Immature natural killer cell (primary cell): ENCODE measurements around the gene WBP2. TPM values are rescaled to one million over a fixed set of nuclear protein-coding genes. Genes with fewer than 3 reads are reported as not detected.

Experiments used
- DNase-seq, 3 donors: peaks; one replicate each; pipeline ENCODE4 v3.0.0; 2022; ENCODE audit warnings: mixed read lengths in 1 of 3
- H3K27ac Mint-ChIP-seq, 6 donors: one replicate each; pipeline ENCODE4 v1.8.0; 2020; ENCODE audit warnings: mixed read lengths in 6 of 6, mild to moderate bottlenecking in 5 of 6, inconsistent platforms in 4 of 6, moderate library complexity in 3 of 6
- H3K27me3 Mint-ChIP-seq, 3 donors: one replicate each; pipeline ENCODE4 v1.8.0; 2020 to 2021; ENCODE audit warnings: low read depth in 3 of 3, mild to moderate bottlenecking in 3 of 3, mixed read lengths in 3 of 3, moderate library complexity in 3 of 3, inconsistent platforms in 1 of 3
- H3K36me3 Mint-ChIP-seq, 3 donors: one replicate each; pipeline ENCODE4 v1.8.0; 2020; ENCODE audit warnings: mixed read lengths in 3 of 3, inconsistent platforms in 2 of 3, mild to moderate bottlenecking in 2 of 3
- H3K4me1 Mint-ChIP-seq, 2 donors: one replicate each; pipeline ENCODE4 v1.8.0; 2020; ENCODE audit warnings: inconsistent platforms in 2 of 2, mild to moderate bottlenecking in 2 of 2, mixed read lengths in 2 of 2, moderate library complexity in 1 of 2
- H3K4me3 Mint-ChIP-seq, 5 donors: one replicate each; pipeline ENCODE4 v1.8.0; 2020; ENCODE audit warnings: mild to moderate bottlenecking in 5 of 5, mixed read lengths in 5 of 5, inconsistent platforms in 3 of 5, moderate library complexity in 3 of 5
- H3K9me3 Mint-ChIP-seq, 6 donors: one replicate each; pipeline ENCODE4 v1.8.0; 2020; ENCODE audit warnings: mild to moderate bottlenecking in 6 of 6, mixed read lengths in 6 of 6, inconsistent platforms in 4 of 6, moderate library complexity in 3 of 6
- polyA plus RNA-seq, 3 donors: library from polyadenylated mRNA; unstranded; fragments of 300-500 nt; fragmentation: Illumina TruSeq; gene quantifications; one replicate each; pipeline ENCODE4 v1.2.3, GENCODE V29; 2021

WBP2 gene
- polyA plus RNA-seq, 3 donors from 2014 or later: 51.2 to 85.8 (median 69.1) TPM

DNA sequence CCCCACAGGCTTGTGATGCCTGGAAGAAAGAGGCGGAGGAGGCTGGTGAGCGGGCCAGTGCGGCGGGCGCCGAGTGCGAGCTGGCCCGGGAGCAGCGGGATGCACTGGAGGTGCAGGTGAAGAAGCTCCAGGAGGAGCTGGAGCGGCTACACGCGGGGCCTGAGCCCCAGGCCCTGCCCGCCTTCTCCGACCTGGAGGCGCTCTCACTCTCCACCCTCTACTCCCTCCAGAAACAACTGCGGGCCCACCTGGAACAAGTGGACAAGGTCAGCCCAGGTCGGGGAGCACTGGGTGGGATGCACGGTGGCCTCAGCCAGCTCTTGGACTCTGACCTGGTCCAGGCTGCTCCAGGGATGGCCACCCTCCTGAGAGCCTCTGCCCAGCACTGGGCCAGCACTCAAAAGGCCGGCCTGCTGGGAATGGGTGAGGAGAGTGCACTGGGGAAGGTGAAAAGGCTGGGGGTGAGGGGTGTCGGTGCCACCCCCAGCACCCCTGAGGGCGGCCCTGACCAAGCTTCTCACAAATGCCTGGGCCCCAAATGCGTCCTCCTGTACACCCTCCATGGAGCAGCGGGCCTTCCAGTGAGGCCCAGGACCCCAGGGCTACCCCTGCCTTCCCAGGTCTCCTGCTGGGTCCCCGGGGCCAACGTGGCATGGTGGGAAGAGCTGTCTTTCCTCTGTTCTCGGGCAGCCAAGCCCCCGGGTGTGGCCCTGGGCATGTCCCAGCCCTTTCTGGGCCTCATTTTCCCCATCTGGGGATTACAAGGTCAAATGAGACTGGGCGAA lies 31.7 kb downstream of the WBP2 start:
- no peak overlapping the region for H3K4me3 Mint-ChIP-seq
- peaks cover 6 to 15% (median 10%) of the 10 kb centered on the region in 3 donors for H3K36me3 Mint-ChIP-seq
- H3K27ac Mint-ChIP-seq: no peak overlapping the region
- H3K4me1 Mint-ChIP-seq: peaks cover 17 to 19% of the 10 kb centered on the region in 2 donors
- no peaks in the 10 kb centered on the region for H3K9me3 Mint-ChIP-seq
- DNase-seq: no peak
- H3K27me3 Mint-ChIP-seq: peaks cover 3 to 17% (median 4%) of the 10 kb centered on the region in 3 donors

DNA sequence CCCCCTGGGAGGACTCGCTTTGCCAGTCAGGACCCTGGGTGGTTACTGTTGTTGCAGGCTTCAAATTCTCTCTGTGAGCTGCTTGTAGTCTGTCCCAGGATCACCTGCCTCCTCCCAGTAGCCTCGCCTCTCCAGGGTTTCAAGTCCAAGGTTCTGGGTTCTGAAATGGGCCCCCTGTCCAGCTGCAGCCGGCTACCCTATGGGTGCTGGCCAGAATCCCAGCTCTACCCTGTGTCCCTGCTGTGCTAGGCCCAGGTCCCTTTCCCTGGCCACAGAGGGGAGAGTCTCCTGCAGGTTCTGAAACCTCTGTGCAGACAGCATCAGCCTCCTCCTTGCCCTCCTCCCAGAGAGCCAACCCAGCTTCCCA lies 32.4 kb downstream of the WBP2 start:
- Mint-ChIP-seq H3K9me3 (no peaks in the 10 kb centered on the region), H3K27me3 (peaks cover 3 to 12% (median 4%) of the 10 kb centered on the region in 3 donors), H3K36me3 (peaks cover 6 to 15% (median 10%) of the 10 kb centered on the region in 3 donors), H3K4me3 (no peak overlapping the region), H3K27ac (no peak overlapping the region), H3K4me1 (peaks cover 11 to 13% of the 10 kb centered on the region in 2 donors)
- DNase-seq: no peak

DNA sequence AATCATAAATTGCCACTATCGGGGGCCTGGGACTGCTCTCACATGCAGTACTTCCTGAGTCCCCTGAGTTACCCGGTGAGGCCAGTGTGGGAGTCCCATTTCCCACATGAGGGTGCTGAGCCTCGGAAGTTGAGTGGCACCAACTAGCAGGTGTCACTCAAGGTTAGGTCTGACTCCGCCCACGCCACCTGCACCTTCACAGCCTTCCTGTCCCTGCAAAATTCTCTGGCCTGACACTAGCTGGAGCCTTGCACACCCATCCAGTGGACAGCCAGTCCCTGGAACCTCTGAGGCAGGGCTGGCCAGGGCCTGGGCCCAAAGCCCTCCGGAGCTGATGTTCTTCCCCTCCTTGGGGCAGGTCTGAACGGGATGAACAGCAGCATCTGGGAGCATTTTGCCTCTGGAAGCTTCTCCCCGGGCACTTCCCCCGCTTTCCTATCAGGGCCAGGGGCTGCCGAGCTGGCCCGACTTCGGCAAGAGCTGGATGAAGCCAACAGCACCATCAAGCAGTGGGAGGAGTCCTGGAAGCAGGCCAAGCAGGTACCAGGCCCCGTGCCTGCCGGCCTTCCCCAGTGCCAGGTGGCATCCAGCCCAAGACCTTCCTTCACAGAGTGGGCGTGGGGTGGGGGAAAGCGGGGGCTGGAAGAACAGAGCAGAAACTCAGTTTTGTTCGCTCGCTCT lies 32.9 kb downstream of the WBP2 start:
- H3K4me3 Mint-ChIP-seq: no peak overlapping the region

DNA sequence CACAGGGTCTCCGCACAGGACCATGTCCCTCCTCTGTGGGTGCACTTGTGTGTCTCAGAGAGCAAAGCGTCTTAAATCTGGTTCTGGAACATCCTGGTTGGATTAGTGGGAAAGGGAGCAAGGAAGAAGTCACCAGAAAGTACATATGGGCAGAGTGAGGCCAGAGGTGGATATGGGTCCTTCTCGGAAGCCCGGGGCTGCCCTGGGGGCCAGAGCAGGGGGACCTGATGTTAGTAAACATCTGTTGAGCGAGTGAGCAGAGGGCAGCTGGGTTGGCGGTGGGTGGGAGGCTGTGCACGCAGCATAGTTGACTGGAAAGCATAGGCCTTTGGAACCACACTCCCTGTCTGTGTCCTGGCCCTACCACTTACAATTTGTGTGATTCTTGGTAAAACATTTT lies 33.6 kb downstream of the WBP2 start:
- peaks cover 6 to 15% (median 10%) of the 10 kb centered on the region in 3 donors for H3K36me3 Mint-ChIP-seq
- H3K4me3 Mint-ChIP-seq: no peak overlapping the region
- H3K4me1 Mint-ChIP-seq: peaks cover 3 to 6% of the 10 kb centered on the region in 2 donors
- H3K27me3 Mint-ChIP-seq: peaks cover 3 to 7% (median 4%) of the 10 kb centered on the region in 3 donors
- no peak for DNase-seq
- no peaks in the 10 kb centered on the region for H3K9me3 Mint-ChIP-seq
- peak overlapping the region in 4 of 6 donors; percentile 30 to 80 (median 74) for H3K27ac Mint-ChIP-seq

More for the DNA sequence above, 32.9 kb downstream of the WBP2 start:
- peaks cover 6 to 15% (median 10%) of the 10 kb centered on the region in 3 donors for H3K36me3 Mint-ChIP-seq
- peaks cover 3 to 9% (median 4%) of the 10 kb centered on the region in 3 donors for H3K27me3 Mint-ChIP-seq
- peak overlapping the region in 3 of 6 donors; percentile 68 to 87 (median 80) for H3K27ac Mint-ChIP-seq
- peaks cover 8 to 13% of the 10 kb centered on the region in 2 donors for H3K4me1 Mint-ChIP-seq
- no peak for DNase-seq
- no peaks in the 10 kb centered on the region for H3K9me3 Mint-ChIP-seq

DNA sequence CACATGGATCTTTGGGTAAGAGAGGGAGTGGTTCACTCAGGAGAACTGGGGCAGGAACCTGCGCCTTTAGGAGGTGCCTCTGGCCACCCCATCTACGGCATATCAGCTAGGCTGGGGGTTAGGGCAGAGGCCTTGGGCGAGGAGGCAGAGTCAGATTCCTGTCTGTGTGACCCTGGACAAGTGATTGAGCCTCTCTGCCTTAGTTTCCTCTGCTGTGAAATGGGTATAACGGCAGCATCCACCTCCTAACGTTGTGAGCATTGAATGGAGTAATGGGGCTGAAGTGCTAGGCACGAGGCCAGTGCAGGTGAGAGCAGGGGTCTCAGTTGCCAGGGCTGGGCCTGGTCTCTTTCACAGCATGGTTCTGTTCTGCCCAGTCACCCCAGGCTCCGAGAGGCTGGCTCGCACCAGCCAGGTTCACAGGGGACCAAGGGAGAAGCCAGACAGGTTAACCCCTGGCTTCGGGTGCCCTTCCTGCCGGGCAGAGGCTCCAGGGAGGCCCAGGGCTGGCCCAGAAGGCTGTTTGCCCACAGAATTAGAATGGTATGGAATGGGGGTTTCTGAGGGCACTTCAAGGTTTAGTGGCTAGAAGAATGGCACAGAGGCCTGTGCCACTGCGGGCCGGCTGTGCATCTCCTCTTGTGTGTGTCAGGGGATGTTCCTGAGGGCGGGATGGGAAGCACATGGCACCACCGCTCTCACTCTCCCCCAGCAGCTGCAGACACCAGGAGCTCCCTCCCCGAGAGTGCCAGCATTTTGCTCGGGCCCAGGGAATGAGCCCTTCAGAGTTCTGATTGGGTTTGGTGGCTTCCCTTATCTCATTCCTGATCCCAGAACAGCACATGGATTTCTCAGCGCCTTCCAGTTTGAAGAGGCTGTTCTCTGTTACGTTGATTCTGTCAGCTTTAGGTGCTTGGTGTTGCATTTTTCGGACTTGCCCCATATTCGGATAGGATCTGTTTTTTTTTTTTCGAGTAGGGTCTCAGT lies 34.7 kb downstream of the WBP2 start:
- DNase-seq: no peak
- H3K36me3 Mint-ChIP-seq: peaks cover 6 to 18% (median 10%) of the 10 kb centered on the region in 3 donors
- H3K27ac Mint-ChIP-seq: peak overlapping the region in 3 of 6 donors; percentile 67 to 77 (median 72)
- H3K4me3 Mint-ChIP-seq: no peak overlapping the region
- no peaks in the 10 kb centered on the region for H3K9me3 Mint-ChIP-seq
- H3K27me3 Mint-ChIP-seq: peaks cover 3 to 6% (median 4%) of the 10 kb centered on the region in 3 donors
- peaks cover 0 to 6% of the 10 kb centered on the region in 2 donors for H3K4me1 Mint-ChIP-seq

DNA sequence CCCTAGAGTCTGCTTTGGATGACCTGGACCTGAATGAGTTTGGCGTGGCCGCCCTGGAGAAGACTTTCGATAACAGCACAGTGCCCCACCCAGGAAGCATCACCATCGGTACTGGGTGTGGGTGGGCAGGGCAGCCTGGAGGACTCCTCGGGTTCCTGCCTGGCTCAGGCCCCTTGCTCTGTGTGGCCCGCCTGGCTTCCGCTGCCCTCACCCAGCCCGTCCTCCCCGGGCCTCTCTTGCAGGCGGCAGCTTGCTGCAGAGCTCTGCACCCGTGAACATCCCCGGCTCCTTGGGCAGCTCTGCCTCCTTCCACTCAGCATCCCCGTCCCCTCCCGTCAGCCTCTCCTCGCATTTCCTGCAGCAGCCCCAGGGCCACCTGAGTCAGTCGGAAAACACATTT lies 35.5 kb downstream of the WBP2 start:
- no peak for DNase-seq
- Mint-ChIP-seq H3K36me3 (peaks cover 6 to 18% (median 10%) of the 10 kb centered on the region in 3 donors), H3K9me3 (no peaks in the 10 kb centered on the region), H3K4me1 (peaks cover 0 to 6% of the 10 kb centered on the region in 2 donors), H3K27me3 (peaks cover 3 to 4% (median 4%) of the 10 kb centered on the region in 3 donors), H3K4me3 (no peak overlapping the region), H3K27ac (peak overlapping the region in 1 of 6 donors; percentile 65)

DNA sequence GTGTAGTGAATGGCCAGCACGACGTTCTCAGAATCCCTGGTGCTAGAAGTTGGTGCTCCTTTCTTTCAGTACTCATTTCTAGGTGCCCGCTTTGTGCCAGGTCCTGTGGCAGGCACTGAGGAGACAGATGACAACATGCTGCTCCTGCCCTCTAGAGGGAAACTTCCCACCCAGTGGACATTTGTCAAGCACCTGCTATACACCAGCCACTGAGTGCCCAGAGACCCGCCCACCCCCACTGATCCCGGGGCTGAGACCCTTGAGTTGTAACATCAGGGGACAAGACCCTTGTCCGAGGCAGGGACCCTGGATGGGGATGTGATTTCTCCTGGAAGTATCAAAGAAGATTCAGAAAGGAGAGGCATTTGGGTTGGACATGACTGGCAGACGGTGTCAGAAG lies 36.0 kb downstream of the WBP2 start:
- DNase-seq: no peak
- H3K36me3 Mint-ChIP-seq: peaks cover 6 to 18% (median 10%) of the 10 kb centered on the region in 3 donors
- no peak overlapping the region for H3K4me3 Mint-ChIP-seq
- H3K27me3 Mint-ChIP-seq: peaks cover 3 to 4% (median 4%) of the 10 kb centered on the region in 3 donors
- peak overlapping the region in 2 of 6 donors; percentile 52 to 65 for H3K27ac Mint-ChIP-seq
- H3K4me1 Mint-ChIP-seq: peaks cover 0 to 6% of the 10 kb centered on the region in 2 donors
- no peaks in the 10 kb centered on the region for H3K9me3 Mint-ChIP-seq

DNA sequence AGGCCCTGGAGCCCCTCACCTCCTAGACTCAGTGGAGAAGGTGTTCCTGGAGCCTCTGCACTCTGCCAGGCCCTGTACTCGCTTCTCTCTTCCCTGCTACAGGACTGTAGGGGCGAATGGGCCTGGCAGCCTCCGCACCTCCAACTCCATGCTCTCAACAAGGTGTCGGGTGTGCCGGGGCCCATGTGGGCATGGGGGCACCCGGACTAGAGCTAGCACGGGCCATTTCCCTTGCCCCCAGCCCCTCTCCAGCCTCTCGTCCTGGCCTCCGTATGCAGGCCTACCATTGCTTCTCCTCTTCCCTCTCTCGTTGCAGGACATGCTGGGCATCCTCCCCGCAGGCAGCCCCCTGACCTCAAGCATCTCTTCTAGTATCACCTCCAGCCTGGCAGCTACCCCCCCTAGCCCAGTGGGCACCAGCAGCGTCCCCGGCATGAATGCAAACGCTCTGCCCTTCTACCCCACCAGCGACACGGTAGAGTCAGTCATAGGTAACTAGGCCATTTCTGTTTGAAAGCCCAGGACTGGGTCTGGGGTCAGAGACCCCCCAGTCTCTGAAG lies 36.7 kb downstream of the WBP2 start:
- no peak overlapping the region for H3K4me3 Mint-ChIP-seq

DNA sequence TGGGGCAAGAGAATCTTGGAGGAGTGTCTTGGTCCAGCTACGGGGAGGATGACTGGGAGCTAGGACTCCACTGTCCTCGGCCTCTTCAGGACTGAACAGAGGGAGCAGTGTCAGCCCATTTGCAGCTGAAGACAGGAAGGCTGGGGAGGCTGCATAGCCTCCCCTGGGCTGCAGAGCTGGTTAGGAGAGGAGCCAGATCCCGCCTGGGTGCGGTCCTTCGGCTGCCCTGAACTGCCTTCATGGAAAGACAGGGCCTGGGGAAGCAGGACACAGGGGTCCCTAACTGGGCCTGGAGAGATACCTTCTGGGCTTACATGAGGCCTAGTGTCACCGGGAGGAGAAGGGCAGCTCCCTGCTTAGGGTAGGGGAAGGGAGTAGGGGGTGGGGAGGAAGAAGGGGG lies 37.6 kb downstream of the WBP2 start:
- Mint-ChIP-seq H3K36me3 (peaks cover 6 to 18% (median 10%) of the 10 kb centered on the region in 3 donors), H3K9me3 (no peaks in the 10 kb centered on the region), H3K4me3 (no peak overlapping the region), H3K4me1 (peaks cover 0 to 6% of the 10 kb centered on the region in 2 donors), H3K27ac (no peak overlapping the region), H3K27me3 (peaks cover 0 to 4% (median 3%) of the 10 kb centered on the region in 3 donors)
- no peak for DNase-seq

More for the DNA sequence above, 36.7 kb downstream of the WBP2 start:
- no peaks in the 10 kb centered on the region for H3K9me3 Mint-ChIP-seq
- DNase-seq: no peak
- H3K4me1 Mint-ChIP-seq: peaks cover 0 to 6% of the 10 kb centered on the region in 2 donors
- H3K36me3 Mint-ChIP-seq: peaks cover 6 to 18% (median 10%) of the 10 kb centered on the region in 3 donors
- peak overlapping the region in 3 of 6 donors; percentile 3 to 44 (median 40) for H3K27ac Mint-ChIP-seq
- H3K27me3 Mint-ChIP-seq: peaks cover 2 to 4% (median 3%) of the 10 kb centered on the region in 3 donors

DNA sequence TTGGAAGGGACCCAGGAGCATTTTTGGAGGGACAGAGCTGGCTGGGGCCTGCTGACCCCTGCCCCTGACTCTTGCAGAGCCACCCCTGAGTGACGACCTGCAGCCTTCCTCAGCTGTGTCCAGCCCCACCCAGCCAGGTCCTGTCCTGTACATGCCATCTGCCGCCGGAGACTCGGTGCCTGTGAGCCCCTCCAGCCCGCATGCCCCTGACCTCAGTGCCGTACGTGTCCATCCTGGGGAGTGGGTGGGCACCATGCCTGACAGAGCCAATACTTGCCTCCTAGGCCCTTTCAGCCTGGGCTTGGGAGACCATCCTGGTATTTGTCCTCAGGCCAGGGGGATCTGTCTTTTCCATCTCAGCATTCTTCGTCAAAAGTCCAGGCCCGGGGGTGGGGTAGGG lies 38.4 kb downstream of the WBP2 start:
- H3K27ac Mint-ChIP-seq: no peak overlapping the region
- DNase-seq: no peak

DNA sequence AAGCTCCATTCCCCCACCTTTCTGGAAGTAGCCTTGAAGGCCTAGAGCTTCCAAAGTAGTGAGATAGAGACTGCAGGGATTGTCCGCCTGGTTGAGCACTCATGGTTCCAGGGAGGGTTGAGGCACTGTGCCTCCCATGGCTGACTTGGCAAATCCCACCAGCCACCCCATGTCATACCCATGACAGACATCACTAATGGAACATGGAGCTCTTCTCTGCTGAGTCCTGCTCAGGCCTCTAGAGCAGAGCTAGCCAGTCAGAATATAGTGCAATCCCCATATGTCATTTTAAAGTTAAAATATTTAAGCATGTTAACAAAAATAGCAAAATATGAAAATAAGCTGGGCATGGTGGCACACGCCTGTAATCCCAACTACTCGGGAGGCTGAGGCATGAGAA lies 39.7 kb downstream of the WBP2 start:
- Mint-ChIP-seq H3K27me3 (peaks cover 0 to 1% (median 0%) of the 10 kb centered on the region in 3 donors), H3K36me3 (peaks cover 6 to 14% (median 10%) of the 10 kb centered on the region in 3 donors), H3K4me3 (no peak overlapping the region), H3K27ac (no peak overlapping the region), H3K9me3 (peaks cover 0 to 1% (median 0%) of the 10 kb centered on the region in 6 donors), H3K4me1 (no peaks in the 10 kb centered on the region)
- DNase-seq: no peak

More for the DNA sequence above, 38.4 kb downstream of the WBP2 start:
- Mint-ChIP-seq H3K4me1 (peaks cover 0 to 6% of the 10 kb centered on the region in 2 donors), H3K4me3 (no peak overlapping the region), H3K27me3 (peaks cover 0 to 4% (median 3%) of the 10 kb centered on the region in 3 donors), H3K9me3 (peaks cover 0 to 1% (median 0%) of the 10 kb centered on the region in 6 donors), H3K36me3 (peaks cover 6 to 18% (median 10%) of the 10 kb centered on the region in 3 donors)

DNA sequence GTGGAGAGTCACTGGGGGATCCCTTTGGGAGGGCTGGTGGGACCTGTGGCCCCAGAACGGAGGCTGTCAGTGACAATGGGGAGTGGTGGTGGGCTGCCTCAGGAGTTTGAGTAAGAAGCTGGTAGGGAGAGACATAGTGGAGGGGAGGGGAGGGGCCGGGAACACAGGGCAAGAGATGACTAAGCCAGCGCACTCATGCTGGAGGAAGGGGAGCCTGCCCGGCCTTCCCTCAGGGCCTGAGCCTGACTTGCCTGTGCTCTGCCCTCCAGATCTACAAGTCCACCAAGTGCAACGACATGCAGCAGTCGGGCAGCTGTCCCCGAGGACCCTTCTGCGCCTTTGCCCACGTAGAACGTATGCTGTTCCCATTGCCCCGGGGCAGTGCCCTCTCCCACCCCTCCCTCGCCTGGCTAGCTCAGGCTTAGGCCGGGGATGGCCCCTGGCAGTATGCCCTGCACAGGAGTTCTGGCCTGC lies 40.2 kb downstream of the WBP2 start:
- no peak overlapping the region for H3K27ac Mint-ChIP-seq
- H3K4me3 Mint-ChIP-seq: no peak overlapping the region
- no peaks in the 10 kb centered on the region for H3K4me1 Mint-ChIP-seq
- no peak for DNase-seq
- H3K36me3 Mint-ChIP-seq: peaks cover 6 to 14% (median 10%) of the 10 kb centered on the region in 3 donors
- peaks cover 0 to 1% (median 0%) of the 10 kb centered on the region in 6 donors for H3K9me3 Mint-ChIP-seq
- H3K27me3 Mint-ChIP-seq: peaks cover 0 to 1% (median 0%) of the 10 kb centered on the region in 3 donors
